GM21825 (cell line): ENCODE results near the gene TRAPPC3L.

Source experiments
- ATAC-seq: cut with Tn5 transposase; IDR thresholded peaks from one replicate; pipeline ENCODE4 v1.9.1; 2021; ENCODE audit warnings: mild to moderate bottlenecking, moderate library complexity; ENCODE audit not compliant: unreplicated experiment

Gene TRAPPC3L

GRCh38 chr6:116545651-116546050 is at the start of gene TRAPPC3L:
Gene TRAPPC3L (minus strand): TSS chr6:116545684. CDS start chr6:116545514, 170 bp downstream.
- ATAC-seq = no peak

- ATAC-seq = no peak
Observed at GRCh38 chr6:116595247-116595646, 49.8 kb upstream of the TRAPPC3L start.

- no peak for ATAC-seq
Observed at GRCh38 chr6:116586738-116587137, 41.3 kb upstream of the TRAPPC3L start.

GRCh38 chr6:116586276-116586675 is 40.8 kb upstream of the TRAPPC3L start:
- ATAC-seq = no peak

- ATAC-seq = no peak
Observed at GRCh38 chr6:116580198-116580597, 34.7 kb upstream of the TRAPPC3L start.

- no peak for ATAC-seq
Observed at GRCh38 chr6:116579143-116579542, 33.7 kb upstream of the TRAPPC3L start.

GRCh38 chr6:116578335-116578734 is 32.9 kb upstream of the TRAPPC3L start:
- no peak for ATAC-seq

- no peak for ATAC-seq
Observed at GRCh38 chr6:116577486-116577885, 32.0 kb upstream of the TRAPPC3L start.

GRCh38 chr6:116575227-116575626 is 29.7 kb upstream of the TRAPPC3L start:
- no peak for ATAC-seq

GRCh38 chr6:116572162-116572561 is 26.7 kb upstream of the TRAPPC3L start:
- no peak for ATAC-seq

- no peak for ATAC-seq
Observed at GRCh38 chr6:116571683-116572000, 26.2 kb upstream of the TRAPPC3L start.

GRCh38 chr6:116570856-116571682 is 25.6 kb upstream of the TRAPPC3L start, which contains the start of gene RWDD1:
Gene RWDD1 (plus strand): TSS chr6:116571504. CDS start chr6:116571583, 79 bp downstream.
- ATAC-seq = peak; percentile 93

- no peak for ATAC-seq
Observed at GRCh38 chr6:116568821-116569755, 23.6 kb upstream of the TRAPPC3L start.

GRCh38 chr6:116568111-116568510 is 22.6 kb upstream of the TRAPPC3L start:
- no peak for ATAC-seq

- ATAC-seq = no peak
Observed at GRCh38 chr6:116564921-116565872, 19.7 kb upstream of the TRAPPC3L start.

- no peak for ATAC-seq
Observed at GRCh38 chr6:116564311-116564710, 18.8 kb upstream of the TRAPPC3L start.

GRCh38 chr6:116563830-116564229 is 18.3 kb upstream of the TRAPPC3L start:
- ATAC-seq = no peak

GRCh38 chr6:116562614-116563013 is 17.1 kb upstream of the TRAPPC3L start:
- no peak for ATAC-seq

- ATAC-seq = no peak
Observed at GRCh38 chr6:116562019-116562403, 16.5 kb upstream of the TRAPPC3L start.

GRCh38 chr6:116561377-116562018 is 16.0 kb upstream of the TRAPPC3L start:
- peak; percentile 50 for ATAC-seq
